RPMI7951 (cell line): ENCODE data around the gene ANKS6. TPM values are rescaled to one million over a fixed set of nuclear protein-coding genes. Genes with fewer than 3 reads are reported as not detected.

Source experiments
- DNase-seq: peaks from one replicate; pipeline ENCODE4 v3.0.0-alpha.2; 2012; ENCODE audit warnings: low read depth
- total RNA-seq: library from RNA; depleted of rRNA; stranded (reverse); fragments of >200 nt; shearing (Covaris generic); gene quantifications from 2 replicates; pipeline ENCODE4 v1.2.3, GENCODE V29; 2014

ANKS6 gene
- total RNA-seq, 1 experiment from 2014 or later, result 8.1 TPM

GRCh38 chr9:98738741-98739140, 57.6 kb downstream of the ANKS6 start:
- no peak for DNase-seq

DNA sequence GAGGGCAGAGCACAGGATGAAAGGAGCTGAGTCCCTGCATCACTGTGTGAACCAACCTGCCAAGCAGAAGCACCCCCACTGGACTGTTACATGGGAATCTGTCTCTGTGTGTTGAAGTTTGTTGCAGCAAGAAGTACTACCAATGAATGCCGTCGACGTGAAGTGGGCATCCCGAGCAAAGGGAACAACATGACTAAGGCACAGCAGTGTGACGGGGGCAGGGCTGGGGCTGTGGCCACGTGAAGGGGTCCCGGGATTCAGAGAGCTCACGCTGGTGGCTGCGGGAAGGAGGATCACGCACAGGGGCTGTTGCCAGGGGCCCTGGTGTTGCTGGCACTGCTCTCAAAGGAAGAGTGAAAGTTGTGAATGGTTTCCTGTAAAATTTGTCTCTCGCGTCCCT, 60.1 kb downstream of the ANKS6 start:
- DNase-seq, result no peak

GRCh38 chr9:98732801-98733200, 63.6 kb downstream of the ANKS6 start:
- DNase-seq, result no peak

DNA sequence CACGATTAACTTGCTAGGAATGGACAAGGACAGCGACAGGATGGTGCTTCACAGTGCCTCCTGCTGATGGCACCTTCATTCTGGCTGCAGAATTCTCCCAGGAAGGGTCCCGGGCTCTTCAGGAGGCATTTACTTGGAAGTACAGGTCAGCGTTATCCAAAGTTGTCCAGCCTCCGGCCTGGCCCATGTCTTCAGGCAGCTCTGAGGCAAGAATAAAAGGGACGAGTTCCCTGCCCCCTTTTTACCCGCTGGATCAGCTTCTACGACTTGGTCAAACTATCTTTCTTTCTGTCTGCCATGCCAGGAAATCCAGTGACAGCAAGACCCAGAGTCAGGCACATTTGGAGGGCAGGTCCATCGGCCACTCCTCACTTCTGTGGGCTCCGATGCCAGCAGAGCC, 64.3 kb downstream of the ANKS6 start:
- no peak for DNase-seq

GRCh38 chr9:98730871-98731270, 65.5 kb downstream of the ANKS6 start:
- DNase-seq, result no peak

GRCh38 chr9:98728500-98728899, 67.9 kb downstream of the ANKS6 start:
- DNase-seq, result no peak

GRCh38 chr9:98727428-98727827, 68.9 kb downstream of the ANKS6 start:
- DNase-seq, result no peak

DNA sequence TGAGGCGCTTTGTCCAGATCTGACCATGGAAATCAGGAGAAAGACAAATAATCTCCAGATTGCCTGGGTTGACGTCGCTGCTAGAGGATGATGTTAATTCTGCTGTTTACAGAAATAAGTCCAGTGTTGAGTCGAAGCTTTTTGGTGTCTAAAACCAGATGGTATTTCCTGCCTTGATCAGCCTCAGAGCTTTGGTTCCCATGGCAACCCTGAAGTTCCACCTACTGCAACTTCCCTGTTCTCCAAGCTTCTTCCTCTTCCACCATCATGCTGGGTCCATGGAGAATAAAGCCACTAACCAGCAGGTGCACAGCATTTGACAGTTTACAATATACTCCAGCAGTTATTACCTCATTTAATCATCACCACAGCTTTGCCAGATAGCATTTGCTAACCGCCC, 69.6 kb downstream of the ANKS6 start:
- DNase-seq, result peak; percentile 14

DNA sequence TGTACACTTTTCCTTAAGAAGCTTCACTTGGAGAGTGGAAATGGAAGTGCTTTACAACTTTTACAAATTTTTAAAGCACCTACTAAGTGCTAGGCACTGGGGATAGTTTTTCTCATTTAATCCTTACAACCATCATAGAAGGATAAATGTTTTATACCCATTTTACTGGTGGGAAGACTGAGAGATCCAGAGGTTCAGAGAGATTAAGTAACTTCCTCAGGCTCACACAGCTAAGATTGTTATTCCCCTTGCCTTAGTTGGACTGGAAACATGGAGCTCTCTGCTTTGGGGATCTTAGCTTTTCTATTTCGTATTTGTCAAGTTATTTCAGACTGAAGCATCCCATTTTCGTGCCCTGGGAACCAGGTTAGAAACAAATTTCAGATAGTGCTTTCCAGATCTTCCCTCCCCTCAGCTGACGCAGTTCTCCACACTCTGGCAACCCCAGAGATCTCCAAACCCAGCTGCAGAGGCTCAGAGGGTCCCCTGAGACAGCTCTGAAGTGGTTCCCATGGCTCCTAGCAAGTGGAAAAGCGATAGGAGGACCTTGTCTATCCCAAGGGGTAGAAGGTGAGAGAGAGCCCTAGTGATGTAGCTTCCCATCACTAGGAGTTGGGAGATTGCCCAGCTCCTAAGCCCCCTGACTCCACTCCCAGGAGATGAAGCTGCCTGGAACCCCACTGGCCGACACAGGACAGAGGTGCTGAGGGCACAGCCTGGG, 71.4 kb downstream of the ANKS6 start:
- DNase-seq, result no peak

- DNase-seq, result no peak
These were observed 74.7 kb downstream of the ANKS6 start for GRCh38 chr9:98721643-98722042.

GRCh38 chr9:98720402-98720801, 76.0 kb downstream of the ANKS6 start:
- DNase-seq, result no peak

GRCh38 chr9:98719055-98719454, 77.3 kb downstream of the ANKS6 start:
- DNase-seq, result no peak

DNA sequence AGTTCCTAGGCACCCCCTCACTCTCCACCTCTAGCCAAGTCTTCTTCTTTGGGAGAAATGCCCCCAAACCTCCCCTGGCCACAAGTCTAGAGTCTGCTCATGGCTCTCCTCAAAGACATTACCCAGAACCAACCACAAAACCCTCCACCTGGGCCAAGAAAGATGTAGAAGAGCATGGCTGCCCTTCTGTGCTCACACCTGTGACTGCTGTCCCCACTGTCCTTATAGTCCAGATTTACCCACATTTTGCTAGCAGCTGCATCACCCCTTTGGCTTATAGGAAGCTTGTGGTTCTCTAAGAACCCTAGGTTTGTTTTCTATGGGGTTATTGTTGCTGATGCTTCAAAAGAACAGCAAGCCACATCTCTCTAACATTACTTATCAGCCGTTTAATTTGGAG, 81.5 kb downstream of the ANKS6 start:
- no peak for DNase-seq

GRCh38 chr9:98712987-98713386, 83.4 kb downstream of the ANKS6 start:
- DNase-seq, result no peak

DNA sequence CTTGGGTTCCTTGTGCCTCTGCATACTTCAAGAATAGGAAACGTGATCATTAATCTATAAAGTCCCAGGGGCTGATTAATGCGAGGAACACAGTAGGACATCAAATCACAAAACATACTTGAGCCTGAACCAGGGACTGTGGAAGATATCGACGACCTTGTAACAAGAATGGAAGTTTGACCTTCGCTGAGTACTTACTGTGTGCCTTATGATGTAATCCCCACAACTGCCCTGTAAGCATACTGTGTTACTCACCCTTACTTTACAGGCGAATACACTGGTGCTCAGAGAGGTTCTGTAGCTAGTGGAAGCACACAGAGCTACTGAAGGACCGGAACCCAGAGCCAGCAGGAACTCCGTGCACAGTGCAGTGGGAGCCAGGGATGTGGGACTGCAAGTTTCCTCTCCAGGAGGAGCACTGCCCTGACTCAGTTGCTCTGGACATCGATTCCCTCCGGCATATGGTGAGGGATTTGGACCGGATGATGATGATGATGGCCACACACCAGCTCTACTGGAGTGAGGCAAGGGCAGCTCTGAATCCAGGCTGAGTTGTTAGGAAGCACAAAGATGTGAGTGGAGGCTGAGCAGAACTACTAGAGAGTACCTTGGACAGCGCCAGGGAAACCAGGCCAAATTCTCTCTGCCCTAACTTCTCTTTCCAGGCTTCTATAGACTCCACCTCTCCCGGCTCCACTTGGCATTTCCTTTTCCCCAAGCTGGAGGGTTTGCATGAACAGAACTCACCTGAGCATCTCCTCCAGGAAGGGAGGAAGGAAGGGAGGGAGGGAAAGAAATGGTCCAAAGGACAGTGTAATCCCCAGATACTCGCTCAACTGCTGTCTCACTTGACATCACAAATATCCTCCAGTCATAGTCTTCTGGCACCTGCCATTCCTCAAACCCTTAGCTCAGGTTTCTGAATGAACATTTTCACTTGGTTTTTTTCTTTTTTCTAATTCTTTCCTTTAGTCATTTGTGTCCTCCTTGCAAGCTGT, 86.1 kb downstream of the ANKS6 start:
- peak; percentile 41 for DNase-seq

GRCh38 chr9:98708933-98709911, 87.1 kb downstream of the ANKS6 start, which contains the start of gene GABBR2:
Gene GABBR2, minus strand, starts transcription at chr9:98708935. Its CDS starts 198 bp downstream, at chr9:98708737.
- DNase-seq, result no peak

GRCh38 chr9:98708103-98708932, 88.0 kb downstream of the ANKS6 start:
- no peak for DNase-seq

DNA sequence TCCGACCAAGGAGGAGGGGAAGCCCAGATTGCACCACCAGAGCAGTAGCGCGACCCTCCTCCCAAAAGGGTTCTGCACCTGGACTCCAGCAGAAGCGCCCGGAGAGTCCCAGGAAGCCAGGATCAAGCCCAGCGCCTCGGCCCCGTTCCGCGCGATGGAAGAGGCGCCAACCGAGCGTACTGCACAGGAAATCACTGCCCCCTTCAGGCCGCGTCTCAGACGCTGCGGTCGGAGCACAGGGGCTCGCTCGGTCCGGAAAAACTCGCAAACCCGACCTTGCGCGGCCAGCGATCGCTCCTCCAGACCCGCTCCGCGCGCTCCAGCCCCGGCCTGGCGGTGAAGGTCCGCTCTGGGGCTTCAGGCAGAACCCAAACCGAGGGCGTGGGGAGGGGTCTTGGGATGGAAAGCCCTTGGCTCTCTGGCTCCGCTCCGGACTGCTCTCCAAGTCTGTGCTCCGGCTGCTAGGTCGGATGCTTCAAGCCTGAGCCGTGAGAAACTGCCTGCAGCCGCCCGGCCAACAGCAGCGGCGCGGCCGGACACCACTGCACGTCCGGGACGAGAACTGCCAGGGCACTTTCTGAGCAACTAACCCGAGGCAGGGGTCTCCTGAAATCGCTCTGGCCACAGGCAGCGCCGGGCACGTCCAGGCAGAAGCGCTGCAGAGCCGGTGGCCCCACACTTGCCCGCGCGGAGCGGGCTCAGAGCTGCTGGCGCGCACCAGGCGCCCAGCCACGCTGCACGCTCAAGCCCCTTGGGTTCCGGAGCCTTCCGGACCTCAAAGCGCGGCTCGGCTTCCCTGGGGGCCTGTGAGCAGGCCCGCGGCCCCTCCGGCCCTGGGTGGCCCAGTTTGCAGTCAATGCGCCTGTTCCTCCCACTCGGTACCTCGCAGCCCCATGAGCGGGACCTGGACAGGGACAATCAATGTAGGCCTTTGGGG, 88.9 kb downstream of the ANKS6 start:
- peak; percentile 30 for DNase-seq

DNA sequence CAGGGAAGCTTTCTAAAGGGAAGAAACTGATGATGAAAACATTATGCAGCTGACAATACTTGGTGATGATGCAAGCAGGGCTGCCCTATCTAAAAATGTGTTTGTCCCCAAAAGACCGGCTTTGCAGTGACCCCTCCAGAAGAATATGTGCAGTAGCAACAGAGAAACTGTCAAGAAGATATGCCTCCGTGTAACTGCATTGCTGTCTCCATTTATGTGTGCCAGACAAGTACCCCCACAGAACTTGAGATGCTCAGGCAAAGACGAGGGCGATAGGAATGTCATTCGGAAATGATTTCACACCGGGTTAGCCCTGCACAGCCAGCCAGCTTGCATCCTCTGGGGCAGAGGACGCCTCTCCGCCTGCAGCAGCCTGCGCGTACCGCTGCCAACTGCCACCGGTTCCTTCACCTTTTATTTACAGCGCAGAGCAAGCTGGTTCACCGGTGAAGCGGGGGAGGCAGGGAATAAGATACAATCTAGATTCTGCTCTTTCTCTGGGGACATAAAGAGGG, 89.6 kb downstream of the ANKS6 start:
- no peak for DNase-seq
